C4-2B (cell line): Measurements from ENCODE around the gene RADIL.

Experiments
- CTCF ChIP-seq: fragments of 450-650 bp; conservative IDR thresholded peaks from 2 replicates; pipeline ENCODE4 v1.5.1; 2017; ENCODE audit warnings: mild to moderate bottlenecking
- ZFX ChIP-seq: fragments of 450-650 bp; IDR thresholded peaks from 2 replicates; pipeline ENCODE4 v1.6.1; 2017

- no peak for TF ChIP-seq CTCF
- no peak for TF ChIP-seq ZFX
Observed at GRCh38 chr7:4814433-4814832, 69.1 kb downstream of the RADIL start.
